HG03354 (cell line): ENCODE data around the gene LIPC.

Experiments used
- ATAC-seq: cut with Tn5 transposase; IDR thresholded peaks from one replicate; pipeline ENCODE4 v1.9.1; 2021; ENCODE audit warnings: mild to moderate bottlenecking; ENCODE audit not compliant: unreplicated experiment, poor library complexity, severe bottlenecking

LIPC gene

GRCh38 chr15:58489289-58490085 is 57.7 kb downstream of the LIPC start:
- ATAC-seq, result no peak

- no peak for ATAC-seq
Observed at GRCh38 chr15:58490086-58490887, 58.5 kb downstream of the LIPC start.

- ATAC-seq, result no peak
Observed at GRCh38 chr15:58490888-58491473, 59.2 kb downstream of the LIPC start.

- ATAC-seq, result no peak
Observed at GRCh38 chr15:58491499-58492202, 59.9 kb downstream of the LIPC start.

- ATAC-seq, result no peak
Observed at GRCh38 chr15:58492661-58493397, 61.0 kb downstream of the LIPC start.

GRCh38 chr15:58494567-58494966 is 62.8 kb downstream of the LIPC start:
- no peak for ATAC-seq

GRCh38 chr15:58495891-58496408 is 64.2 kb downstream of the LIPC start:
- ATAC-seq, result no peak

- no peak for ATAC-seq
Observed at GRCh38 chr15:58497046-58497785, 65.4 kb downstream of the LIPC start.

- no peak for ATAC-seq
Observed at GRCh38 chr15:58498821-58499580, 67.2 kb downstream of the LIPC start.

- no peak for ATAC-seq
Observed at GRCh38 chr15:58501006-58501405, 69.2 kb downstream of the LIPC start.

- no peak for ATAC-seq
Observed at GRCh38 chr15:58501636-58502188, 69.9 kb downstream of the LIPC start.

GRCh38 chr15:58503139-58504027 is 71.6 kb downstream of the LIPC start:
- ATAC-seq, result no peak

- ATAC-seq, result no peak
Observed at GRCh38 chr15:58504674-58505234, 73.0 kb downstream of the LIPC start.

- ATAC-seq, result no peak
Observed at GRCh38 chr15:58505581-58505980, 73.8 kb downstream of the LIPC start.

GRCh38 chr15:58506064-58506490 is 74.3 kb downstream of the LIPC start:
- no peak for ATAC-seq
